ENCODE measurements around the gene KIF2C.

Gene KIF2C

GRCh38 chr1:44801491-44802305 lies 62.1 kb downstream of the KIF2C start:
- in situ Hi-C loops (cut with HindIII; ENCODE audit: low pct_ligation_motif_present, low sequenced_read_pairs) = no loop called here
- peaks cover 51% of the 10 kb centered on the region for H3K36me3 ChIP-seq (replicated peaks)
- TF ChIP-seq CTCF (IDR thresholded peaks at IDR 0.05; ENCODE audit: low read depth, low read length, missing control alignments) = no peak
- H3K27me3 ChIP-seq (replicated peaks) = no peaks in the 10 kb centered on the region
- no peak for DNase-seq
- H3K4me3 ChIP-seq (ENCODE audit: low read depth, low read length) = peak overlapping the region; percentile 88
- no peak overlapping the region for H3K27ac ChIP-seq

GRCh38 chr1:44802306-44803061 lies 62.8 kb downstream of the KIF2C start:
- in situ Hi-C loops (cut with HindIII; ENCODE audit: low pct_ligation_motif_present, low sequenced_read_pairs) = no loop called here
- Histone ChIP-seq H3K4me3 (ENCODE audit: low read depth, low read length) (peak overlapping the region; percentile 88), H3K36me3 (replicated peaks) (peaks cover 56% of the 10 kb centered on the region), H3K27ac (no peak overlapping the region), H3K27me3 (replicated peaks) (no peaks in the 10 kb centered on the region)
- DNase-seq = no peak
- no peak for TF ChIP-seq CTCF (IDR thresholded peaks at IDR 0.05; ENCODE audit: low read depth, low read length, missing control alignments)

GRCh38 chr1:44803062-44803311 lies 63.4 kb downstream of the KIF2C start:
- no peaks in the 10 kb centered on the region for H3K27me3 ChIP-seq (replicated peaks)
- TF ChIP-seq CTCF (IDR thresholded peaks at IDR 0.05; ENCODE audit: low read depth, low read length, missing control alignments) = no peak
- no peak overlapping the region for H3K27ac ChIP-seq
- H3K4me3 ChIP-seq (ENCODE audit: low read depth, low read length) = peak overlapping the region; percentile 88
- peaks cover 56% of the 10 kb centered on the region for H3K36me3 ChIP-seq (replicated peaks)
- no peak for DNase-seq
- in situ Hi-C loops (cut with HindIII; ENCODE audit: low pct_ligation_motif_present, low sequenced_read_pairs) = no loop called here

- in situ Hi-C loops (cut with HindIII; ENCODE audit: low pct_ligation_motif_present, low sequenced_read_pairs) = no loop called here
- H3K4me3 ChIP-seq (ENCODE audit: low read depth, low read length) = peak overlapping the region; percentile 88
- no peaks in the 10 kb centered on the region for H3K27me3 ChIP-seq (replicated peaks)
- peaks cover 56% of the 10 kb centered on the region for H3K36me3 ChIP-seq (replicated peaks)
- no peak overlapping the region for H3K27ac ChIP-seq
- DNase-seq = no peak
- TF ChIP-seq CTCF (IDR thresholded peaks at IDR 0.05; ENCODE audit: low read depth, low read length, missing control alignments) = no peak
Measured at GRCh38 chr1:44803312-44804095, 63.9 kb downstream of the KIF2C start.

GRCh38 chr1:44805311-44806024 lies 65.8 kb downstream of the KIF2C start:
- peaks cover 54% of the 10 kb centered on the region for H3K36me3 ChIP-seq (replicated peaks)

More at GRCh38 chr1:44805311-44806024, 65.8 kb downstream of the KIF2C start:
- no peak overlapping the region for H3K27ac ChIP-seq
- TF ChIP-seq CTCF (IDR thresholded peaks at IDR 0.05; ENCODE audit: low read depth, low read length, missing control alignments) = peak; percentile 16
- DNase-seq = no peak
- H3K4me3 ChIP-seq (ENCODE audit: low read depth, low read length) = no peak overlapping the region
- no peaks in the 10 kb centered on the region for H3K27me3 ChIP-seq (replicated peaks)
- in situ Hi-C loops (cut with HindIII; ENCODE audit: low pct_ligation_motif_present, low sequenced_read_pairs) = no loop called here
